Peyer's patch (tissue), 4 donors: ENCODE data around the gene C4orf50.

Experiments
- CTCF ChIP-seq, 6 experiments: fragments of 450-650 bp in 4 of 6; fragments of 200-600 bp in 2 of 6; sonication (generic) in 1 of 6; IDR thresholded peaks; one replicate each; pipeline ENCODE4 v1.5.1; 2017 to 2019; ENCODE audit warnings: antibody characterized with exemption in 6 of 6, mild to moderate bottlenecking in 3 of 6, moderate library complexity in 1 of 6
- POLR2A ChIP-seq, 2 donors: fragments of 450-650 bp; IDR thresholded peaks; one replicate each; pipeline ENCODE4 v1.5.1; 2017; ENCODE audit warnings: antibody characterized with exemption in 2 of 2, mild to moderate bottlenecking in 2 of 2, moderate library complexity in 2 of 2

DNA sequence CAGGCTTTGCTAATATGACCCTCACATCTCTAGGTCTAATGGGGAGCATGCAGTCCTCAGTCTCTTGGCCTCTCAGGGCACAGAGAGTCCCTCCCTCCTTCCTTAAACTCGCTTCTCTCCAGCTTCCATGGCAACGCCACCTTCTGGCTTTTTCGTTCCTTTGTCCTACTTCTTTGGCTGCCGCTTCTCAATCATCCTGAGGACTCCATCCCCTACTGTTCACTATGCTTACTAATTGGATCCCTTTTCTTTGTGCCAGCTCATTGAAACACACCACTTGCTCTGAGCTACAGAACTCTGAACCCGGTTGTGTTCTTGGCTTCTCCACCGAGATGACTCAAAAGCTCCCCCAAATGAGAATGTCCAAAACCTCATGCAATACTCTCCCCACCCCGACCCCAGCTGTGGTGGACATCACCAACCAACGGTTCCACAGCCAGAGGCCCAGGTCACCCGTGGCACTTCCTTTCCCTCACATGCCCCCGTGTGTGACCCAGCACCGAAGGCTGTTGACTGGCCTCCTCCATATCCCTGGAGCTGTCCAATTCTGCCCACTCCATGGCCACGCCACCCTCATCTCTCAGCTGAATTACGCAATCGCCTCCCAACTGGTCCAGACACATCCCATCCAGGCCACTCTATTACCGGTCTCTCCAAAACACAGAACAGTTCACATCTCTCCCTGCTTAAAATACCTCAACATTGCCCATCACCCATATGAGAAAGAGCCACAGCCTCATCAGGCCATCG is 160.0 kb downstream of the C4orf50 start:
- TF ChIP-seq POLR2A (IDR thresholded peaks at IDR 0.05) (no peak), CTCF (IDR thresholded peaks at IDR 0.05) (no peak)
